H1 (cell line): ENCODE data around the gene BBS1. TPM values are rescaled to one million over a fixed set of nuclear protein-coding genes. Genes with fewer than 3 reads are reported as not detected.

ENCODE experiments used
- BACH1 ChIP-seq: IDR thresholded peaks from 2 replicates; pipeline ENCODE4 v1.6.1; 2012; ENCODE audit warnings: low read length, improper control_type of control experiment
- BCL11A ChIP-seq, 2 experiments: IDR thresholded peaks; one replicate each; pipeline ENCODE4 v1.6.1; 2011; ENCODE audit warnings: low read depth in 2 of 2, low read length in 2 of 2, mild to moderate bottlenecking in 2 of 2
- BRCA1 ChIP-seq: IDR thresholded peaks from 2 replicates; pipeline ENCODE4 v1.6.1; 2012; ENCODE audit warnings: low read depth, low read length, improper control_type of control experiment
- CBX8 ChIP-seq: fragments of 300-800, 300-1000 bp; sonication (generic); IDR thresholded peaks from 2 replicates; pipeline ENCODE4 v1.7.1; 2016; ENCODE audit warnings: low read depth, low read length, borderline replicate concordance
- CHD1 ChIP-seq: IDR thresholded peaks from 2 replicates; pipeline ENCODE4 v1.6.1; 2012; ENCODE audit warnings: low read depth, low read length, improper control_type of control experiment
- CHD2 ChIP-seq: IDR thresholded peaks from 2 replicates; pipeline ENCODE4 v1.6.1; 2012; ENCODE audit warnings: low read length, improper control_type of control experiment
- CREB1 ChIP-seq: IDR thresholded peaks from 2 replicates; pipeline ENCODE4 v1.6.1; 2012; ENCODE audit warnings: inconsistent platforms
- EP300 ChIP-seq, 2 experiments: IDR thresholded peaks; 1 replicate in 1 of 2; 2 replicates in 1 of 2; pipeline ENCODE4 v1.6.1; 2011 to 2012; ENCODE audit warnings: low read depth in 2 of 2, low read length in 2 of 2, mild to moderate bottlenecking in 2 of 2, borderline replicate concordance in 1 of 2, inconsistent platforms in 1 of 2, moderate library complexity in 1 of 2
- FOSL1 ChIP-seq: IDR thresholded peaks from 2 replicates; pipeline ENCODE4 v1.6.1; 2011; ENCODE audit warnings: mild to moderate bottlenecking, low read depth, low read length, moderate library complexity; ENCODE audit not compliant: insufficient read depth
- GABPA ChIP-seq: IDR thresholded peaks from 2 replicates; pipeline ENCODE4 v1.6.1; 2011; ENCODE audit warnings: mild to moderate bottlenecking, low read length, moderate library complexity, borderline replicate concordance; ENCODE audit not compliant: insufficient read depth
- KDM1A ChIP-seq: fragments of 200-600, 300-600 bp; sonication (generic); IDR thresholded peaks from 2 replicates; pipeline ENCODE4 v1.7.1; 2016; ENCODE audit warnings: mild to moderate bottlenecking, low read length, borderline replicate concordance
- KDM4A ChIP-seq: IDR thresholded peaks from one replicate; pipeline ENCODE4 v1.7.1; 2012; ENCODE audit warnings: low read depth, mild to moderate bottlenecking, moderate library complexity, low read length, inconsistent platforms; ENCODE audit not compliant: severe bottlenecking
- KDM5A ChIP-seq: fragments of 200-600 bp; IDR thresholded peaks from 2 replicates; pipeline ENCODE4 v1.7.1; 2012; ENCODE audit warnings: mild to moderate bottlenecking, low read length, inconsistent platforms, mixed read lengths
- NANOG ChIP-seq: IDR thresholded peaks from 2 replicates; pipeline ENCODE4 v1.6.1; 2011; ENCODE audit warnings: low read length, low read depth, mild to moderate bottlenecking, inconsistent platforms; ENCODE audit not compliant: insufficient read depth, poor library complexity, severe bottlenecking
- NRF1 ChIP-seq: IDR thresholded peaks from 2 replicates; pipeline ENCODE4 v1.6.1; 2011; ENCODE audit warnings: mild to moderate bottlenecking, low read depth, low read length, improper control_type of control experiment
- RAD21 ChIP-seq, 2 experiments: IDR thresholded peaks in 1 of 2; conservative IDR thresholded peaks in 1 of 2; 2 replicates each; pipeline ENCODE4 v1.6.1; 2011; ENCODE audit warnings: low read depth in 2 of 2, low read length in 2 of 2, improper control_type of control experiment in 1 of 2, inconsistent platforms in 1 of 2, mild to moderate bottlenecking in 1 of 2, moderate library complexity in 1 of 2
- SP2 ChIP-seq: IDR thresholded peaks from 2 replicates; pipeline ENCODE4 v1.6.1; 2012; ENCODE audit warnings: mild to moderate bottlenecking, low read length, inconsistent platforms
- TBP ChIP-seq: IDR thresholded peaks from 2 replicates; pipeline ENCODE4 v1.6.1; 2011; ENCODE audit warnings: low read depth, low read length, improper control_type of control experiment
- ZNF274 ChIP-seq: IDR thresholded peaks from 2 replicates; pipeline ENCODE4 v1.7.0; 2012; ENCODE audit warnings: low read length, borderline replicate concordance; ENCODE audit errors: extremely low read depth
- polyA plus RNA-seq, 7 experiments: library from polyadenylated mRNA; depleted of rRNA in 3 of 7; stranded (reverse) in 5 of 7; unstranded in 2 of 7; fragments of >200 nt in 5 of 7; fragments of 200-250 nt in 2 of 7; gene quantifications; 1 replicate in 5 of 7; 2 replicates in 1 of 7; 4 replicates in 1 of 7; pipeline versions ENCODE4 v1.2.1 to v1.2.3, GENCODE V29; 2011 to 2013; ENCODE audit warnings: missing spikeins in 2 of 7, mixed read lengths in 2 of 7
- total RNA-seq: library from RNA; stranded (reverse); fragmentation: NEBNext Ultra II Directional; extraction: Animal tissue kit (Norgen Biotek cat#: 25700); gene quantifications from 2 replicates; pipeline ENCODE4 v1.2.1, GENCODE V29; 2021
- TF ChIP-seq, protein P1 (sequence below): IDR thresholded peaks from 2 replicates; pipeline ENCODE4 v1.6.1; 2012; ENCODE audit warnings: inconsistent platforms
- TF ChIP-seq, protein P2 (sequence below): IDR thresholded peaks from 2 replicates; pipeline ENCODE4 v1.6.1; 2011; ENCODE audit warnings: low read depth, mild to moderate bottlenecking, low read length; ENCODE audit not compliant: insufficient read depth

BBS1 gene
- total and polyA plus RNA-seq, 2 of the 8 experiments (the other 6 are each of a cell fraction or from before 2014, with no cell fraction given) = 19.1 to 19.5 TPM

DNA sequence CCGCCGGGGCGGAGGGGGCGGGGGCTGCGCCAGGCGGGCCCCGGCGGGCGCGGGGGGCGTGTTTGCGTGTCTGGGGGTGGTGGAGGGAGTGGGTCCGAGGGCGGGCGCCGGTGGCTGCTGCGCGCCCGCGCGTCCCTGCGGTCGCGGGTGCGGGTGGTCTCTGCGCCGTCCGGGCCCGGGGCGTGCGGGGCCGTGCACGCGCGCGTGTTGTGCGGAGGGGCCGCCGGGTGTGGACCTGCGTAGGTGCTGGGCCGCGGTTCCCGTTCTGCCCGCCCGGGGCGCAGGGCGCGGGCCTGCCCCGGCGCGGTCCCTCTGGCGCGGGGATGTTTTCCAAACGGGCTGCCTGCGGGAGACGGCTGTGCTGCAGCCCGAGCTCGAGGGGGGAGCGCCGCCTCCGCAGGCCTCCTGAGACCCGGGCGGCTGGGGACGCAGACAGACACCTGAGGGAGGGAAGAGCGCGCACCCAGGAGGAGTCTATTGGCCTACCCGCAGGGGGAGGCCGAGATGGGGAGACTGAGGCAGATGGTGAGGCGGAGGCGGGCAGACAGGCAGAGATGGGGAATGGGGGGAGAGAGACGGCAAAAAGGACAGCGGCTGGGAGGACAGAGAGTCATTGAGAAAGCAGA lies 43.3 kb upstream of the BBS1 start (continued):
- TF ChIP-seq BCL11A (IDR thresholded peaks at IDR 0.05; ENCODE audit: low read depth in 2 of 2, low read length in 2 of 2) (no peak), KDM5A (no peak), CHD1 (no peak), CREB1 (0 out of 2 replicates have a peak, but pooled peaks have one; percentile 12), CBX8 (no peak), CHD2 (no peak), BRCA1 (no peak), NRF1 (no peak), RAD21 (IDR thresholded peaks at IDR 0.05 in 1 of 2, conservative IDR thresholded peaks at IDR 0.05 in 1 of 2; ENCODE audit: low read depth in 2 of 2, low read length in 2 of 2) (no peak), TBP (no peak), FOSL1 (no peak), SP2 (no peak), BACH1 (no peak), GABPA (peak; percentile 38; the same call in 1 of the 2 replicates), KDM1A (no peak), ZNF274 (no peak), EP300 (IDR thresholded peaks at IDR 0.05; ENCODE audit: borderline replicate concordance in 1 of 2, low read depth in 2 of 2, low read length in 2 of 2) (0 out of 3 replicates have a peak, but pooled peaks of 1 of the 2 experiments have one; percentile 5), KDM4A (peak; percentile 83), NANOG (no peak)
- TF ChIP-seq, protein P1, sequence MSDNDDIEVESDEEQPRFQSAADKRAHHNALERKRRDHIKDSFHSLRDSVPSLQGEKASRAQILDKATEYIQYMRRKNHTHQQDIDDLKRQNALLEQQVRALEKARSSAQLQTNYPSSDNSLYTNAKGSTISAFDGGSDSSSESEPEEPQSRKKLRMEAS = no peak
- TF ChIP-seq, protein P2, sequence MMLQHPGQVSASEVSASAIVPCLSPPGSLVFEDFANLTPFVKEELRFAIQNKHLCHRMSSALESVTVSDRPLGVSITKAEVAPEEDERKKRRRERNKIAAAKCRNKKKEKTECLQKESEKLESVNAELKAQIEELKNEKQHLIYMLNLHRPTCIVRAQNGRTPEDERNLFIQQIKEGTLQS = no peak
